K562 (cell line): ENCODE results near the gene ZNF407. TPM values are rescaled to one million over a fixed set of nuclear protein-coding genes. Genes with fewer than 3 reads are reported as not detected.

ENCODE experiments used
- DACH1 ChIP-seq: fragments of 450-650 bp; IDR thresholded peaks from 2 replicates; pipeline ENCODE4 v1.6.1; 2018; ENCODE audit not compliant: partially characterized antibody
- GATAD2A ChIP-seq: fragments of 450-650 bp; IDR thresholded peaks from 2 replicates; pipeline ENCODE4 v1.6.1; 2017
- HOXB6 ChIP-seq: fragments of 250-450 bp; sonication (Bioruptor Pico); IDR thresholded peaks from 2 replicates; pipeline ENCODE4 v1.5.1; 2022; ENCODE audit warnings: mild to moderate bottlenecking, borderline replicate concordance
- HSF4 ChIP-seq: fragments of 250-450 bp; sonication (Bioruptor Pico); IDR thresholded peaks from 2 replicates; pipeline ENCODE4 v2.1.2; 2022; ENCODE audit warnings: mild to moderate bottlenecking, moderate library complexity, borderline replicate concordance
- KAT2B ChIP-seq: IDR thresholded peaks from one replicate; pipeline ENCODE4 v1.6.1; 2012; ENCODE audit warnings: low read depth, mild to moderate bottlenecking, control low read depth, inconsistent platforms, low read length, moderate library complexity
- NRF1 ChIP-seq, 2 experiments: fragments of 450-650 bp; IDR thresholded peaks in 1 of 2; conservative IDR thresholded peaks in 1 of 2; 2 replicates each; pipeline ENCODE4 v1.6.1; 2014; ENCODE audit warnings: mild to moderate bottlenecking in 2 of 2
- RAD51 ChIP-seq: fragments of 450-650 bp; IDR thresholded peaks from 2 replicates; pipeline ENCODE4 v1.7.1; 2016; ENCODE audit warnings: low read depth, mild to moderate bottlenecking, borderline replicate concordance
- SAFB ChIP-seq: fragments of 200-400 bp; formaldehyde crosslinking; IDR thresholded peaks from 2 replicates; pipeline ENCODE4 v1.6.1; 2017; ENCODE audit warnings: low read depth, low read length, borderline replicate concordance
- SMARCC2 ChIP-seq: fragments of 450-650 bp; IDR thresholded peaks from 2 replicates; pipeline ENCODE4 v1.6.1; 2017; ENCODE audit warnings: antibody characterized with exemption, moderate library complexity, mild to moderate bottlenecking, low read depth
- TAF7 ChIP-seq: fragments of 450-650 bp; IDR thresholded peaks from 2 replicates; pipeline ENCODE4 v1.6.1; 2016; ENCODE audit warnings: missing genetic modification characterization, missing compliant biosample characterization
- TFAM ChIP-seq: fragments of 250-450 bp; sonication (Bioruptor Pico); conservative IDR thresholded peaks from 2 replicates; pipeline ENCODE4 v1.5.0; 2021; ENCODE audit warnings: mild to moderate bottlenecking, moderate library complexity
- YY1 ChIP-seq, 3 experiments: IDR thresholded peaks; 2 replicates each; pipeline ENCODE4 v1.6.1; 2011; ENCODE audit warnings: low read length in 2 of 3, mild to moderate bottlenecking in 2 of 3, moderate library complexity in 2 of 3, borderline replicate concordance in 1 of 3, control low read depth in 1 of 3, low read depth in 1 of 3; ENCODE audit not compliant: insufficient read depth in 3 of 3, insufficient replicate concordance in 2 of 3, control insufficient read depth in 1 of 3, insufficient read length in 1 of 3; ENCODE audit errors: extremely low read depth in 1 of 3
- ZNF398 ChIP-seq: fragments of 250-450 bp; sonication (Bioruptor Pico); IDR thresholded peaks from 2 replicates; pipeline ENCODE4 v1.8.0; 2021; ENCODE audit warnings: moderate library complexity, mild to moderate bottlenecking, inconsistent platforms
- polyA plus RNA-seq, 8 experiments: library from polyadenylated mRNA; depleted of rRNA in 4 of 8; stranded (reverse) in 5 of 8; unstranded in 3 of 8; fragments of >200 nt; fragmentation: Nextera tagmentation in 2 of 8; fragmentation: Illumina TruSeq in 1 of 8; extraction: Ambion mirVana in 2 of 8; extraction: Trizol in 1 of 8; gene quantifications; 2 replicates each; pipeline versions ENCODE4 v1.2.1 to v1.2.3, GENCODE V29; 2011 to 2014; ENCODE audit warnings: inconsistent platforms in 1 of 8, missing spikeins in 1 of 8
- total RNA-seq, 7 experiments: library from RNA; depleted of rRNA in 6 of 7; stranded (reverse); fragments of >200 nt in 6 of 7; fragmentation: Illumina TruSeq in 2 of 7; extraction: Trizol in 2 of 7; gene quantifications; 2 replicates each; pipeline versions ENCODE4 v1.2.1 to v1.2.3, GENCODE V29; 2011 to 2021; ENCODE audit warnings: low replicate concordance in 1 of 7
- TF ChIP-seq, protein P1 (sequence below), 2 experiments: IDR thresholded peaks; 2 replicates each; pipeline ENCODE4 v1.6.1; 2012; ENCODE audit warnings: improper control_type of control experiment in 2 of 2, low read depth in 2 of 2, low read length in 2 of 2, borderline replicate concordance in 1 of 2

Gene ZNF407
- total and polyA plus RNA-seq, 9 of the 15 experiments (the other 6 are each of a cell fraction or from before 2014, with no cell fraction given): 0.21 to 5.4 (median 2.3) TPM

GRCh38 chr18:74625157-74625556 is 27.5 kb downstream of the ZNF407 start (continued):
- TF ChIP-seq ZNF398 (CRISPR knock-in tag) (no peak), GATAD2A (no peak), YY1 (IDR thresholded peaks at IDR 0.05; ENCODE audit: borderline replicate concordance in 1 of 3, control insufficient read depth in 1 of 3, extremely low read depth in 1 of 3, insufficient read depth in 3 of 3, insufficient read length in 1 of 3, insufficient replicate concordance in 2 of 3, low read depth in 1 of 3, low read length in 2 of 3) (no peak), HOXB6 (CRISPR knock-in tag) (no peak), SMARCC2 (no peak), SAFB (no peak), TAF7 (tag) (no peak), RAD51 (no peak), DACH1 (no peak), NRF1 (conservative IDR thresholded peaks at IDR 0.05 in 1 of 2, IDR thresholded peaks at IDR 0.05 in 1 of 2) (no peak), KAT2B (no peak), HSF4 (no peak), TFAM (no peak)
- TF ChIP-seq, protein P1, sequence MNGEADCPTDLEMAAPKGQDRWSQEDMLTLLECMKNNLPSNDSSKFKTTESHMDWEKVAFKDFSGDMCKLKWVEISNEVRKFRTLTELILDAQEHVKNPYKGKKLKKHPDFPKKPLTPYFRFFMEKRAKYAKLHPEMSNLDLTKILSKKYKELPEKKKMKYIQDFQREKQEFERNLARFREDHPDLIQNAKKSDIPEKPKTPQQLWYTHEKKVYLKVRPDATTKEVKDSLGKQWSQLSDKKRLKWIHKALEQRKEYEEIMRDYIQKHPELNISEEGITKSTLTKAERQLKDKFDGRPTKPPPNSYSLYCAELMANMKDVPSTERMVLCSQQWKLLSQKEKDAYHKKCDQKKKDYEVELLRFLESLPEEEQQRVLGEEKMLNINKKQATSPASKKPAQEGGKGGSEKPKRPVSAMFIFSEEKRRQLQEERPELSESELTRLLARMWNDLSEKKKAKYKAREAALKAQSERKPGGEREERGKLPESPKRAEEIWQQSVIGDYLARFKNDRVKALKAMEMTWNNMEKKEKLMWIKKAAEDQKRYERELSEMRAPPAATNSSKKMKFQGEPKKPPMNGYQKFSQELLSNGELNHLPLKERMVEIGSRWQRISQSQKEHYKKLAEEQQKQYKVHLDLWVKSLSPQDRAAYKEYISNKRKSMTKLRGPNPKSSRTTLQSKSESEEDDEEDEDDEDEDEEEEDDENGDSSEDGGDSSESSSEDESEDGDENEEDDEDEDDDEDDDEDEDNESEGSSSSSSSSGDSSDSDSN (IDR thresholded peaks at IDR 0.05; ENCODE audit: borderline replicate concordance in 1 of 2, low read depth in 2 of 2, low read length in 2 of 2): no peak
